Measurements from ENCODE around the gene ETS2.

ETS2 gene

DNA sequence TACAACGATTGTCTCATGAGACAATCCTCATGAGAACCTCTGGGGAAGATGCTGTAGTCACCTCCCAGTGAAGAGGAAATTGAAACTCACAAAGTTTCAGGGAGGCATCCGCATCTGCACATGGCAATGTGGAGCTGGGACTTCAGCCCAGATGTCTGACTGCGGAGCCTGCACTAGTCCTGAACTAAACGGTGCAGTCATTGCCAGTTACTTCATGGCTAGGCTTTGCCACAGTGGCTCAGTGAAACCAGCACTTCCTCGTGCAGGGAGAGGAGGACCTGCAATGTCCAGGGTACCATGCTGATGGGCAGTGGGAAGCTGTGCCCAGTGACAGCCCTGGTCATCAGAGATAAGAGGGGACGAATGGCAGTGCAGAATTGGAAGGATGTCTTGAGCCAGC lies 40.7 kb upstream of the ETS2 start:
- TF ChIP-seq, protein P1, sequence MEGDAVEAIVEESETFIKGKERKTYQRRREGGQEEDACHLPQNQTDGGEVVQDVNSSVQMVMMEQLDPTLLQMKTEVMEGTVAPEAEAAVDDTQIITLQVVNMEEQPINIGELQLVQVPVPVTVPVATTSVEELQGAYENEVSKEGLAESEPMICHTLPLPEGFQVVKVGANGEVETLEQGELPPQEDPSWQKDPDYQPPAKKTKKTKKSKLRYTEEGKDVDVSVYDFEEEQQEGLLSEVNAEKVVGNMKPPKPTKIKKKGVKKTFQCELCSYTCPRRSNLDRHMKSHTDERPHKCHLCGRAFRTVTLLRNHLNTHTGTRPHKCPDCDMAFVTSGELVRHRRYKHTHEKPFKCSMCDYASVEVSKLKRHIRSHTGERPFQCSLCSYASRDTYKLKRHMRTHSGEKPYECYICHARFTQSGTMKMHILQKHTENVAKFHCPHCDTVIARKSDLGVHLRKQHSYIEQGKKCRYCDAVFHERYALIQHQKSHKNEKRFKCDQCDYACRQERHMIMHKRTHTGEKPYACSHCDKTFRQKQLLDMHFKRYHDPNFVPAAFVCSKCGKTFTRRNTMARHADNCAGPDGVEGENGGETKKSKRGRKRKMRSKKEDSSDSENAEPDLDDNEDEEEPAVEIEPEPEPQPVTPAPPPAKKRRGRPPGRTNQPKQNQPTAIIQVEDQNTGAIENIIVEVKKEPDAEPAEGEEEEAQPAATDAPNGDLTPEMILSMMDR (IDR thresholded peaks at IDR 0.05) = no peak

DNA sequence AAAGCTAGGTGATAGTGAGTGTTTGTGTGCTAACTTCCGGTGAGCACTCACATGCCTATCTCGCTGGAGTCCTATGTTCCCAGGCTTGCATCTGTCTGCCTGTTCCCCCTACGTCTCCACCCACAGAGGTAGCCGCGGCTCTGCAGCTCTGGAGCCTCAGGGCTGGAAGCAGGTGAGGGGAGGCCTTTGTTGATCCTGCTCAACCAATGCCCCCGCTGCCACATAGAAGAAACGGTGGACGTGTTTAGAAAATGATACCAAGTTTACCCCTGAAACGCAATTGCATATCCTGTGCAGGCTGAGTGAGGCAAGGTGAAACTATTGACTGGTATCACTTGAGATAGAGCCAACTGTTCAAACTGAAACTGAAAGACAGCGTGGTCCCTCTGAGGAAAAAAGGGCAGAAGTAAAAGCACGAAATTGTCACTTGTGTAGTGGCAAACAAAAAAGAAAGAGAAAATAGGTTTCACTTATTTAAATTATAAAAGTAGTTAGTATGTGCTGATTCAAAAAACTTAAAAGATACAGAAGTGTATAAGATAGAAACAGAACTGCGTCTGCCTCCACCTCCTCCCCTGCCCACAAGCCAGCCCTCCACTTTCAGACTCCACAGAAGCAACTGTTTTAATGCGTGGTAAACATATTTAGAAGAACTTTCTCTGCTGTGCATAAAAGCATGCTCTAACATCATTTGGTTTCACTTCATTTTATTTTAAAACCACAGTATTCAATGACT lies 38.6 kb upstream of the ETS2 start:
- TF ChIP-seq, protein P1 (IDR thresholded peaks at IDR 0.05) = no peak

DNA sequence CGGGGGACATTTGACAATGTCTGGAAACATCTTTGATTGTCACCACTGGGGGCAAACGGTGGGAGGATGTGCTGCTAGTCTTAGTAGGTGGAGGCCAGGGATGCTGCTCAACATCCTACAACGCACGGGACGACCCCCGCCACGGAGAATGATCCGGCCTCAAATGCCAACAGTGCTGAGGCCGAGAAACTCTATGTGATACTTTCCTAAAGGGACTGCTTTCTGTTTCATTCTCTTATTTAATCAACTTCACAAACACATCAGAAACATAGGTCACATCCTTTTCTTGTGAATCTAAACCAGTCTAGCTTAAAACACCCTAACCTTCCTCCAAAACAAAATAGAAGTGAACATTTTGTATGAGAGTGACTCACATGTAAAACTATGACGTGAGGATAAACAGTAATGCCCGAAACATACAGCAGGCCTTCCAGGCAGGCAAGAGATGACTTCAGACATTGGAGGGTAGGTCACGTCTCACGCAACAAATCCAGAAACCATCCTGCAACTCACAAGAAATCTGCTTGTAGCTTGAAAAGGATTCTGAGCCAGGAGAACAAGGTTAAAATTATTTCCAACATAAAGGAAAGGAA lies 37.2 kb upstream of the ETS2 start:
- TF ChIP-seq, protein P1 (IDR thresholded peaks at IDR 0.05) = no peak

DNA sequence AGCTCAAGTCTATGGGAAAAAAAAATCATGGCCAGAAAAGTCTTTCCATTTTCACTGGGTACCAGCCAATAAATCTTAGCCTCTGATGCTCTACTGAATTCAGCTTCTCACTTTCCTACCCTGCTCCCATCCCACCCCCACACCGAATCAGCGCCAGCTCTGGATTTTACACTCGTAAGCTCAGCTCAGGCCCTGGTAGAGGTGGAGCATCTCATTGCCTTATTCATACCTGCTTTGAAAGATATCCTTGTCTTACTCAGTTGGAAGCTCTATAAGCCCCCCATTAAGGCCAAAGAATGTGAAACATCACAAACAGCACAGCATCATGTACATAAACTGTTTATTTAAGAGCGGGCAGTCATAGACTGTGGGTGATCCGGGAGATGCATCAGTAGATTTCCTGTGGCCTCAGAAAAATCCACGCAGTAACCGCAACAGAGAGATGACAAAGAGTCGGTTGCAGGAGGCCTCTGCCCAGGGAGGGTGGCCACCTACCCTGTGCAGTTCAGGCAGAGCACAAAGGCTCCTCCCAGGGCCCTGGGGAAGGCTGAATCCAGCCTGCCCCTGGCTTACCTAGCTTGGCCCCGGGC lies 36.4 kb upstream of the ETS2 start:
- TF ChIP-seq, protein P1 (IDR thresholded peaks at IDR 0.05) = no peak

DNA sequence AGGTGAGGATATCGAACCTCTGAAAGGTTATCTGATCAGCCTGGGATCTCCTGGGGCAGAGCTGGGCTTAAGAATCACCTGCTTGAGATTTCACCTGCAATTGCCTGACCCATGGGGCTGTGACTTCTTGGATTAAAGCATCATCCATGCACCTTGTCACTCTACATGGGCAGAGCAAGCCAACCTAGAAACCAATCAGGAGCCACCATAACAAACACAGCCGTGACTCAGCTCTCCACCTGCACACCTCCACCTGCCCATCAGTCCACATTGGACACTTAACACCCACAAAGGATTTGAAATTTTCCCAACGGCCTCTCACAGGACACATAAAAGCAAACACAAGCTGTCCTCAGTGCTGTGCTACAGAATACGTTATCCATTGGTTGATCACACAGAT lies 35.1 kb upstream of the ETS2 start:
- TF ChIP-seq, protein P1 (IDR thresholded peaks at IDR 0.05) = no peak

DNA sequence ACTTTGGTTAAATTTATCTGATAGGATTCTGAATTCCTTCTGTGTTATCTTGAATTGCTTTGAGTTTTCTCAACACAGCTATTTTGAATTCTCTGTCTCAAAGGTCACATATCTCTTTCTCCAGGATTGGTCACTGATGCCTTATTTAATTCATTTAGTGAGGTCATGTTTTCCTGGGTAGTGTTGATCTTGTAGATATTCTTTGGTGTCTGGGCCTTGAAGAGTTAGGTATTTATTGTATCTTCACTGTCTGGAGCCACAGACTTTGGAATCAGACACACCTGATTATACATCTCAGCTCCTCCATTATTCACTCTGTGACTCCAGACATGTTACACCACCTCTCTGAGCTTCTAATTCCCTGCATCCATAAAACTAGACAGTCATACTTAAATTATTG lies 34.2 kb upstream of the ETS2 start:
- TF ChIP-seq, protein P1 (IDR thresholded peaks at IDR 0.05) = no peak

DNA sequence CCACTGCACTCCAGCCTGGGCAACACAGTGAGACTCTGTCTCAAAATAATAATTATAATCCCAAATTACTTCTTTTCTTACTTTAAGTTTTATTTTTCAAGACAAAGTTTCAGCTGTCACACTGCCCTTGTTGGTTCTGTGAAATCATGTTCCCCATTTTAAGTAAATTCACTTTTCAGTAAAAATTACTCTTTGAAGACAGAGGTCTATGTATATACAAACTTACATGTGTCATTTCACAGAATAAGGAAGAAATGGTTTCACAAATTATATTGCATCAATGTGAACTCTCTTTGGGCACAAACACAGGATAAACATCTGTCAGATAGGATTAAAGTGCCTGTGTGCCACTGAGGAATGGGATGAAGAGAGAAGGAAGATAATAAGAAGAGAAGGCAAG lies 33.1 kb upstream of the ETS2 start:
- TF ChIP-seq, protein P1 (IDR thresholded peaks at IDR 0.05) = no peak

All from LNCAP (cell line).